WTC11 (cell line): ENCODE data around the gene TESK2. TPM values are rescaled to one million over a fixed set of nuclear protein-coding genes. Genes with fewer than 3 reads are reported as not detected.
"Not testable (repeated sequence)": the region's sequence is repeated elsewhere in the genome, so short reads cannot be mapped to it uniquely, and the experiment has no call there.

ENCODE experiments used
- ATAC-seq: fragments of 200-7000 bp; cut with Tn5 transposase; 2 replicates; pipeline ENCODE4 v1.10.0; 2021; ENCODE audit warnings: mild to moderate bottlenecking, moderate library complexity
- CTCF ChIA-PET: fragments of 300-600 bp; sonication (Branson Sonifier 250); formaldehyde crosslinking; loops from one replicate; lab custom pipeline; 2021; ENCODE audit warnings: antibody characterized with exemption; lab: Charles Lee
- POLR2A ChIA-PET: fragments of 350-600 bp; sonication (Branson Sonifier 250); formaldehyde crosslinking; loops from one replicate; lab custom pipeline; 2021; ENCODE audit warnings: antibody characterized with exemption; lab: Charles Lee
- DNase-seq: peaks from one replicate; pipeline ENCODE4 v3.0.0; 2021; ENCODE audit warnings: low spot score
- H3K27ac Mint-ChIP-seq: 2 replicates; pipeline ENCODE4 v1.8.0; 2021; ENCODE audit warnings: mixed read lengths
- H3K27me3 Mint-ChIP-seq: 2 replicates; pipeline ENCODE4 v1.8.0; 2021; ENCODE audit warnings: low read depth, mild to moderate bottlenecking, moderate library complexity, mixed read lengths
- H3K36me3 Mint-ChIP-seq: 2 replicates; pipeline ENCODE4 v1.8.0; 2021; ENCODE audit warnings: mixed read lengths
- H3K4me1 Mint-ChIP-seq: 2 replicates; pipeline ENCODE4 v1.8.0; 2022; ENCODE audit warnings: mixed read lengths
- H3K4me3 Mint-ChIP-seq: 2 replicates; pipeline ENCODE4 v1.8.0; 2021; ENCODE audit warnings: mild to moderate bottlenecking, moderate library complexity, mixed read lengths
- H3K9me3 Mint-ChIP-seq: 2 replicates; pipeline ENCODE4 v1.8.0; 2021; ENCODE audit warnings: mixed read lengths
- JAZF1 ChIP-seq: fragments of 250-450 bp; sonication (Bioruptor Pico); IDR thresholded peaks from 2 replicates; pipeline ENCODE4 v1.9.0; 2021; ENCODE audit warnings: moderate library complexity, mild to moderate bottlenecking, inconsistent platforms
- SOX15 ChIP-seq: fragments of 250-450 bp; sonication (Bioruptor Pico); IDR thresholded peaks from 2 replicates; pipeline ENCODE4 v1.9.0; 2021; ENCODE audit warnings: mild to moderate bottlenecking
- SP1 ChIP-seq: sonication (generic); formaldehyde crosslinking; conservative IDR thresholded peaks from 2 replicates; pipeline ENCODE4 v1.8.1; 2022; ENCODE audit warnings: missing genetic modification reagents
- ZNF219 ChIP-seq: sonication (generic); formaldehyde crosslinking; IDR thresholded peaks from 2 replicates; pipeline ENCODE4 v1.8.0; 2023; ENCODE audit warnings: missing genetic modification reagents, mild to moderate bottlenecking, borderline replicate concordance
- ZNF232 ChIP-seq: sonication (generic); formaldehyde crosslinking; IDR thresholded peaks from 2 replicates; pipeline ENCODE4 v1.8.0; 2022; ENCODE audit warnings: mild to moderate bottlenecking, missing genetic modification reagents
- ZNF416 ChIP-seq: fragments of 250-450 bp; sonication (Bioruptor Pico); IDR thresholded peaks from 2 replicates; pipeline ENCODE4 v1.9.0; 2021; ENCODE audit warnings: mild to moderate bottlenecking, inconsistent platforms
- total RNA-seq: library from RNA; stranded (reverse); gene quantifications from 3 replicates; pipeline ENCODE4 v1.2.3, GENCODE V29; 2021
- TF ChIP-seq, protein P1 (sequence below): sonication (generic); formaldehyde crosslinking; IDR thresholded peaks from 2 replicates; pipeline ENCODE4 v1.8.0; 2022; ENCODE audit warnings: mild to moderate bottlenecking, missing genetic modification reagents
- TF ChIP-seq, protein P2 (sequence below): sonication (generic); formaldehyde crosslinking; IDR thresholded peaks from 2 replicates; pipeline ENCODE4 v1.8.0; 2023; ENCODE audit warnings: missing genetic modification reagents, mild to moderate bottlenecking, borderline replicate concordance
- TF ChIP-seq, protein P3 (sequence below): fragments of 200-600 bp; IDR thresholded peaks from 2 replicates; pipeline ENCODE4 v1.8.0; 2022; ENCODE audit warnings: antibody characterized with exemption
- TF ChIP-seq, protein P4 (sequence below): fragments of 250-450 bp; sonication (Bioruptor Pico); IDR thresholded peaks from 2 replicates; pipeline ENCODE4 v2.1.2; 2022; ENCODE audit warnings: mild to moderate bottlenecking, moderate library complexity
- TF ChIP-seq, protein P5 (sequence below): sonication (generic); formaldehyde crosslinking; IDR thresholded peaks from 2 replicates; pipeline ENCODE4 v1.8.1; 2023; ENCODE audit warnings: mild to moderate bottlenecking, missing genetic modification reagents
- TF ChIP-seq, protein P6 (sequence below): fragments of 250-450 bp; sonication (Bioruptor Pico); IDR thresholded peaks from 2 replicates; pipeline ENCODE4 v1.9.0; 2021; ENCODE audit warnings: moderate library complexity, mild to moderate bottlenecking, inconsistent platforms, borderline replicate concordance
- TF ChIP-seq, protein P7 (sequence below): fragments of 250-450 bp; sonication (Bioruptor Pico); IDR thresholded peaks from 2 replicates; pipeline ENCODE4 v1.9.0; 2021; ENCODE audit warnings: mild to moderate bottlenecking

The TESK2 gene
- total RNA-seq, 1 experiment from 2014 or later, result 13.3 TPM

DNA sequence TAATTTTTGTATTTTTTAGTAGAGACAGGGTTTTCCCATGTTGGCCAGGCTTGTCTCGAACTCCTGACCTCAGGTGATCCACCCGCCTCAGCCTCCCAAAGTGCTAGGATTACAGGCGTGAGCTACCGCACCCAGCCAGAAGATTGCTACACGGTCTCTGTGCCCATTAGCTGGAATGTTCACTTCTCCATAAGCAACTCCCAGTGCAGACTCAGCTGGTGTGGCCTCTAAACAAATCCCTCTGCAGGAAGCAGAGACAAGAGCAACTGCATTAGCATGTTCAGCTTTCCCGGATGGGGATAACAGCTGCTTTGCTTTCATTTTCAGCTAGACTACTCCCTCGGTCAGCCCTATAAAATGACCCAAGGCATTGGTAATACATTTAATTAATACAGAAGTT, 130.0 kb downstream of the TESK2 start:
- Mint-ChIP-seq H3K4me3 (peak overlapping the region; percentile 55), H3K4me1 (peaks cover 26% of the 10 kb centered on the region), H3K27ac (peak overlapping the region; percentile 95)
- TF ChIP-seq, protein P1, sequence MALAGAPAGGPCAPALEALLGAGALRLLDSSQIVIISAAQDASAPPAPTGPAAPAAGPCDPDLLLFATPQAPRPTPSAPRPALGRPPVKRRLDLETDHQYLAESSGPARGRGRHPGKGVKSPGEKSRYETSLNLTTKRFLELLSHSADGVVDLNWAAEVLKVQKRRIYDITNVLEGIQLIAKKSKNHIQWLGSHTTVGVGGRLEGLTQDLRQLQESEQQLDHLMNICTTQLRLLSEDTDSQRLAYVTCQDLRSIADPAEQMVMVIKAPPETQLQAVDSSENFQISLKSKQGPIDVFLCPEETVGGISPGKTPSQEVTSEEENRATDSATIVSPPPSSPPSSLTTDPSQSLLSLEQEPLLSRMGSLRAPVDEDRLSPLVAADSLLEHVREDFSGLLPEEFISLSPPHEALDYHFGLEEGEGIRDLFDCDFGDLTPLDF (CRISPR knock-in tag), result 0 out of 2 replicates have a peak, but pooled peaks have one; percentile 14
- CTCF ChIA-PET, result interaction anchor here (0.8 to 6.5 kb wide), 15 partner anchors 13 to 141 kb away, joined by 3 to 170 read pairs (median 5); partner anchors contain the start of genes CCDC163, MMACHC, MUTYH and TESK2
- POLR2A ChIA-PET, result interaction anchor here (1.0 to 1.6 kb wide), 4 partner anchors 21 to 147 kb away, joined by 3 to 7 read pairs (median 3); partner anchors contain the start of genes MUTYH, TESK2 and TOE1
- DNase-seq (peak; percentile 35), ATAC-seq (peak; percentile 84)
- H3K9me3 Mint-ChIP-seq, H3K27me3 Mint-ChIP-seq, H3K36me3 Mint-ChIP-seq: not testable (repeated sequence)

DNA sequence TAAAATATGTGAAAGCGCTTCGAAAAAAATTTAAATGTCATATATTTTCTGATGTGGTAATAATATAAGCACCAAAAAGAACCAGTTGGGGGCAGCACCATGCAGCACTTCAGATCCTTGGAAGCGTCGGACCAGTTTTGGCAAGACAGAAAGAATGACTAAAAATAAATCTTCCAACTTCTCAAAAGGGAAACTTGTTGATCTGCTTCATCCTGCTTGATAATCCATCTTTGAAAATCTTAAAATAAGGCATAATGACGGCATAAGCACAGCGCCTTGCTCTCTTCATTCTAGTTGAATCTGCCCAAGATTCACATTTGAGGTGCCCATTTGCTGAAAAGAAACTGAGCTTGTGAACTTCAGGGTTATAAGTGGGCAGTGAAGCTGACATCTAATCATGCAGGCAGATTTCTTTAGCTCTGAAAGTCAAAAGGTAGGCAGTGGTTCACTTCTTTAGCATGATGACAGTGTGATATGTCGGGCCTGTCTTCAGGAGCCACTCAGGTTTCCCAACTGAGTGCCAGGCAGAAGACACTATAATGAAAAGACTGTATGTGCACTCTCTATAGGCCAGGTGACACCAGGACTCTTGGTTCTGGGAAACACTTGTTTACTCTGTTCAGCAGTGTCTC, 131.0 kb downstream of the TESK2 start:
- ChIA-PET POLR2A (interaction anchor here (0.7 to 1.6 kb wide), 4 partner anchors 13 to 148 kb away, joined by 3 to 7 read pairs (median 4); partner anchors contain the start of gene TESK2), CTCF (interaction anchor here (0.5 to 6.5 kb wide), 26 partner anchors 12 to 346 kb away, joined by 3 to 170 read pairs (median 4); partner anchors contain the start of genes CCDC163, MMACHC, MUTYH and TESK2)
- ATAC-seq (peak; percentile 50), DNase-seq (peak; percentile 32)
- Mint-ChIP-seq H3K4me1 (peaks cover 30% of the 10 kb centered on the region), H3K36me3 (no peaks in the 10 kb centered on the region), H3K4me3 (peak overlapping the region; percentile 55), H3K27ac (peak overlapping the region; percentile 95), H3K27me3 (no peaks in the 10 kb centered on the region), H3K9me3 (no peaks in the 10 kb centered on the region)
- no peak for TF ChIP-seq JAZF1 (CRISPR knock-in tag)
- no peak for TF ChIP-seq ZNF232 (CRISPR knock-in tag)
- TF ChIP-seq, protein P2, sequence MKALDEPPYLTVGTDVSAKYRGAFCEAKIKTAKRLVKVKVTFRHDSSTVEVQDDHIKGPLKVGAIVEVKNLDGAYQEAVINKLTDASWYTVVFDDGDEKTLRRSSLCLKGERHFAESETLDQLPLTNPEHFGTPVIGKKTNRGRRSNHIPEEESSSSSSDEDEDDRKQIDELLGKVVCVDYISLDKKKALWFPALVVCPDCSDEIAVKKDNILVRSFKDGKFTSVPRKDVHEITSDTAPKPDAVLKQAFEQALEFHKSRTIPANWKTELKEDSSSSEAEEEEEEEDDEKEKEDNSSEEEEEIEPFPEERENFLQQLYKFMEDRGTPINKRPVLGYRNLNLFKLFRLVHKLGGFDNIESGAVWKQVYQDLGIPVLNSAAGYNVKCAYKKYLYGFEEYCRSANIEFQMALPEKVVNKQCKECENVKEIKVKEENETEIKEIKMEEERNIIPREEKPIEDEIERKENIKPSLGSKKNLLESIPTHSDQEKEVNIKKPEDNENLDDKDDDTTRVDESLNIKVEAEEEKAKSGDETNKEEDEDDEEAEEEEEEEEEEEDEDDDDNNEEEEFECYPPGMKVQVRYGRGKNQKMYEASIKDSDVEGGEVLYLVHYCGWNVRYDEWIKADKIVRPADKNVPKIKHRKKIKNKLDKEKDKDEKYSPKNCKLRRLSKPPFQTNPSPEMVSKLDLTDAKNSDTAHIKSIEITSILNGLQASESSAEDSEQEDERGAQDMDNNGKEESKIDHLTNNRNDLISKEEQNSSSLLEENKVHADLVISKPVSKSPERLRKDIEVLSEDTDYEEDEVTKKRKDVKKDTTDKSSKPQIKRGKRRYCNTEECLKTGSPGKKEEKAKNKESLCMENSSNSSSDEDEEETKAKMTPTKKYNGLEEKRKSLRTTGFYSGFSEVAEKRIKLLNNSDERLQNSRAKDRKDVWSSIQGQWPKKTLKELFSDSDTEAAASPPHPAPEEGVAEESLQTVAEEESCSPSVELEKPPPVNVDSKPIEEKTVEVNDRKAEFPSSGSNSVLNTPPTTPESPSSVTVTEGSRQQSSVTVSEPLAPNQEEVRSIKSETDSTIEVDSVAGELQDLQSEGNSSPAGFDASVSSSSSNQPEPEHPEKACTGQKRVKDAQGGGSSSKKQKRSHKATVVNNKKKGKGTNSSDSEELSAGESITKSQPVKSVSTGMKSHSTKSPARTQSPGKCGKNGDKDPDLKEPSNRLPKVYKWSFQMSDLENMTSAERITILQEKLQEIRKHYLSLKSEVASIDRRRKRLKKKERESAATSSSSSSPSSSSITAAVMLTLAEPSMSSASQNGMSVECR (CRISPR knock-in tag), result no peak
- TF ChIP-seq, protein P3, sequence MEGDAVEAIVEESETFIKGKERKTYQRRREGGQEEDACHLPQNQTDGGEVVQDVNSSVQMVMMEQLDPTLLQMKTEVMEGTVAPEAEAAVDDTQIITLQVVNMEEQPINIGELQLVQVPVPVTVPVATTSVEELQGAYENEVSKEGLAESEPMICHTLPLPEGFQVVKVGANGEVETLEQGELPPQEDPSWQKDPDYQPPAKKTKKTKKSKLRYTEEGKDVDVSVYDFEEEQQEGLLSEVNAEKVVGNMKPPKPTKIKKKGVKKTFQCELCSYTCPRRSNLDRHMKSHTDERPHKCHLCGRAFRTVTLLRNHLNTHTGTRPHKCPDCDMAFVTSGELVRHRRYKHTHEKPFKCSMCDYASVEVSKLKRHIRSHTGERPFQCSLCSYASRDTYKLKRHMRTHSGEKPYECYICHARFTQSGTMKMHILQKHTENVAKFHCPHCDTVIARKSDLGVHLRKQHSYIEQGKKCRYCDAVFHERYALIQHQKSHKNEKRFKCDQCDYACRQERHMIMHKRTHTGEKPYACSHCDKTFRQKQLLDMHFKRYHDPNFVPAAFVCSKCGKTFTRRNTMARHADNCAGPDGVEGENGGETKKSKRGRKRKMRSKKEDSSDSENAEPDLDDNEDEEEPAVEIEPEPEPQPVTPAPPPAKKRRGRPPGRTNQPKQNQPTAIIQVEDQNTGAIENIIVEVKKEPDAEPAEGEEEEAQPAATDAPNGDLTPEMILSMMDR, result peak; percentile 20; the same call in 1 of the 2 replicates

DNA sequence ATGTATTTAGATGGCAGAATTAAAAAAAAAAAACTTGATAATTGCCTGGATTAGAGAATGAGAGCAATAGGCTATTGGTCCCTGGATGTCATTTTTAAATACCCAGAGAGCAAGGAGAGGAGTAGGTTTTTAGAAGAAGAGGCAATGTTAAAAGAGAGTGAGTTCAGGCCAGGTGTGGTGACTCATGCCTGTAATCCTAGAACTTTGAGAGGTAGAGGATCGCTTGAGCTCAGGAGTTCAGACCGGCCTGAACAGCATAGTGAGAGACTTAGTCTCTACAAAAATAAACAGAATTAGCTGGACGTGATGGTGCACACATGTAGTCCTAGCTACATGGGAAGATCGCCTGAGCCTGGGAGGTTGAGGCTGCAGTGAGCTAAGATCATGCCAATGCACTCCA, 134.8 kb downstream of the TESK2 start:
- Mint-ChIP-seq H3K36me3 (no peaks in the 10 kb centered on the region), H3K4me1 (peaks cover 23% of the 10 kb centered on the region), H3K27ac (0 out of 2 replicates have a peak overlapping the region, but pooled peaks have one; percentile 8), H3K9me3 (no peaks in the 10 kb centered on the region), H3K27me3 (no peaks in the 10 kb centered on the region), H3K4me3 (no peak overlapping the region)
- ATAC-seq (no peak), DNase-seq (no peak)
- ChIA-PET POLR2A (interaction anchor here (2.0 kb wide), 1 partner anchor 16 kb away, joined by 9 read pairs; the partner anchor contains the start of genes MUTYH and TOE1), CTCF (interaction anchor here (0.6 to 6.5 kb wide), 5 partner anchors 51 to 576 kb away, joined by 3 to 170 read pairs (median 4); partner anchors contain the start of gene TESK2)
- TF ChIP-seq SP1 (CRISPR knock-in tag) (no peak), ZNF416 (CRISPR knock-in tag) (no peak), SOX15 (no peak), ZNF219 (CRISPR knock-in tag) (no peak), JAZF1 (CRISPR knock-in tag) (no peak)
- TF ChIP-seq, protein P4, sequence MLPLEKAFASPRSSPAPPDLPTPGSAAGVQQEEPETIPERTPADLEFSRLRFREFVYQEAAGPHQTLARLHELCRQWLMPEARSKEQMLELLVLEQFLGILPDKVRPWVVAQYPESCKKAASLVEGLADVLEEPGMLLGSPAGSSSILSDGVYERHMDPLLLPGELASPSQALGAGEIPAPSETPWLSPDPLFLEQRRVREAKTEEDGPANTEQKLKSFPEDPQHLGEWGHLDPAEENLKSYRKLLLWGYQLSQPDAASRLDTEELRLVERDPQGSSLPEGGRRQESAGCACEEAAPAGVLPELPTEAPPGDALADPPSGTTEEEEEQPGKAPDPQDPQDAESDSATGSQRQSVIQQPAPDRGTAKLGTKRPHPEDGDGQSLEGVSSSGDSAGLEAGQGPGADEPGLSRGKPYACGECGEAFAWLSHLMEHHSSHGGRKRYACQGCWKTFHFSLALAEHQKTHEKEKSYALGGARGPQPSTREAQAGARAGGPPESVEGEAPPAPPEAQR (CRISPR knock-in tag), result no peak
- TF ChIP-seq, protein P5, sequence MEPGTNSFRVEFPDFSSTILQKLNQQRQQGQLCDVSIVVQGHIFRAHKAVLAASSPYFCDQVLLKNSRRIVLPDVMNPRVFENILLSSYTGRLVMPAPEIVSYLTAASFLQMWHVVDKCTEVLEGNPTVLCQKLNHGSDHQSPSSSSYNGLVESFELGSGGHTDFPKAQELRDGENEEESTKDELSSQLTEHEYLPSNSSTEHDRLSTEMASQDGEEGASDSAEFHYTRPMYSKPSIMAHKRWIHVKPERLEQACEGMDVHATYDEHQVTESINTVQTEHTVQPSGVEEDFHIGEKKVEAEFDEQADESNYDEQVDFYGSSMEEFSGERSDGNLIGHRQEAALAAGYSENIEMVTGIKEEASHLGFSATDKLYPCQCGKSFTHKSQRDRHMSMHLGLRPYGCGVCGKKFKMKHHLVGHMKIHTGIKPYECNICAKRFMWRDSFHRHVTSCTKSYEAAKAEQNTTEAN (CRISPR knock-in tag), result no peak
- TF ChIP-seq, protein P6, sequence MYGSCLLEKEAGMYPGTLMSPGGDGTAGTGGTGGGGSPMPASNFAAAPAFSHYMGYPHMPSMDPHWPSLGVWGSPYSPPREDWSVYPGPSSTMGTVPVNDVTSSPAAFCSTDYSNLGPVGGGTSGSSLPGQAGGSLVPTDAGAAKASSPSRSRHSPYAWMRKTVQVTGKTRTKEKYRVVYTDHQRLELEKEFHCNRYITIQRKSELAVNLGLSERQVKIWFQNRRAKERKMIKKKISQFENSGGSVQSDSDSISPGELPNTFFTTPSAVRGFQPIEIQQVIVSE, result no peak
- TF ChIP-seq, protein P7, sequence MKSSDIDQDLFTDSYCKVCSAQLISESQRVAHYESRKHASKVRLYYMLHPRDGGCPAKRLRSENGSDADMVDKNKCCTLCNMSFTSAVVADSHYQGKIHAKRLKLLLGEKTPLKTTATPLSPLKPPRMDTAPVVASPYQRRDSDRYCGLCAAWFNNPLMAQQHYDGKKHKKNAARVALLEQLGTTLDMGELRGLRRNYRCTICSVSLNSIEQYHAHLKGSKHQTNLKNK (CRISPR knock-in tag), result no peak
